ENCODE results near the gene AURKAIP1. TPM values are rescaled to one million over a fixed set of nuclear protein-coding genes. Genes with fewer than 3 reads are reported as not detected.
A peak's percentile ranks its signal among the peaks of the same experiment; 100 is the strongest.

The AURKAIP1 gene
- total and polyA plus RNA-seq, 2 of the 13 experiments (the other 11 are each of a cell fraction or from before 2014, with no cell fraction given), result 69.5 to 175 TPM

- peak; percentile 31 for TF ChIP-seq SPEN (CRISPR knock-in tag; IDR thresholded peaks at IDR 0.05; ENCODE audit: low read depth)
- no peak for TF ChIP-seq TCF12 (IDR thresholded peaks at IDR 0.05)
- 0 out of 2 replicates have a peak, but pooled peaks have one; percentile 58 for TF ChIP-seq TCF12 (CRISPR knock-in tag; IDR thresholded peaks at IDR 0.05)
- TF ChIP-seq RXRA (CRISPR knock-in tag; IDR thresholded peaks at IDR 0.05), result peak; percentile 45; the same call in 1 of the 2 replicates
- TF ChIP-seq ZNF414 (CRISPR knock-in tag; IDR thresholded peaks at IDR 0.05), result 0 out of 2 replicates have a peak, but pooled peaks have one; percentile 34
- no peak for TF ChIP-seq ZBTB40 (IDR thresholded peaks at IDR 0.05)
- TF ChIP-seq ZBTB40 (CRISPR knock-in tag; IDR thresholded peaks at IDR 0.05), result peak; percentile 46; the same call in 1 of the 2 replicates
- TF ChIP-seq DMAP1 (CRISPR knock-in tag; IDR thresholded peaks at IDR 0.05), result peak; percentile 68; the same call in 1 of the 2 replicates
- no peak for TF ChIP-seq KLF11 (CRISPR knock-in tag; IDR thresholded peaks at IDR 0.05)
- no peak for TF ChIP-seq CHCHD3 (CRISPR knock-in tag; IDR thresholded peaks at IDR 0.05)
- TF ChIP-seq KDM3A (CRISPR knock-in tag; IDR thresholded peaks at IDR 0.05; ENCODE audit: low read depth), result 0 out of 2 replicates have a peak, but pooled peaks have one; percentile 25
- TF ChIP-seq ZHX1 (CRISPR knock-in tag; IDR thresholded peaks at IDR 0.05; ENCODE audit: low read depth), result no peak
- peak; percentile 56; the same call in 1 of the 2 replicates for TF ChIP-seq ATF2 (CRISPR knock-in tag; IDR thresholded peaks at IDR 0.05)
- peak; percentile 64; the same call in 1 of the 2 replicates for TF ChIP-seq ZNF563 (CRISPR knock-in tag; IDR thresholded peaks at IDR 0.05)
- 0 out of 2 replicates have a peak, but pooled peaks have one; percentile 7 for TF ChIP-seq NFYC (CRISPR knock-in tag; IDR thresholded peaks at IDR 0.05)
Observed at GRCh38 chr1:1358433-1359271, 16.4 kb downstream of the AURKAIP1 start, which contains the start of gene MXRA8 (continued).
